Thymus (tissue), 2 donors: Measurements from ENCODE around the gene HSF2BP. TPM values are rescaled to one million over a fixed set of nuclear protein-coding genes. Genes with fewer than 3 reads are reported as not detected.

Source experiments
- polyA plus RNA-seq: library from polyadenylated mRNA; stranded (reverse); fragments of 200-250 nt; gene quantifications from one replicate; pipeline ENCODE4 v1.2.3, GENCODE V29; 2013
- total RNA-seq: library from RNA; stranded (reverse); fragments of 120-200 nt; gene quantifications from one replicate; pipeline ENCODE4 v1.2.4, GENCODE V29; 2013
- donor health status: healthy.

Gene HSF2BP
- total and polyA plus RNA-seq, 2 donors = 0.71 to 0.80 TPM

Other genes starting within 250 kb of the HSF2BP start
- gene SIK1, start 232.4 kb downstream of the HSF2BP start, total RNA-seq = 1.1 TPM
- 16.9 TPM for gene SIK1, start 232.4 kb downstream of the HSF2BP start, polyA plus RNA-seq
- gene RRP1B, start 72 bp upstream of the HSF2BP start, total RNA-seq = 20.1 TPM
- 18.4 TPM for gene RRP1B, start 72 bp upstream of the HSF2BP start, polyA plus RNA-seq
- 33.3 TPM for gene PDXK, start 59.6 kb upstream of the HSF2BP start, total RNA-seq
- gene PDXK, start 59.6 kb upstream of the HSF2BP start, polyA plus RNA-seq = 59.0 TPM
- gene CSTB, start 116.8 kb upstream of the HSF2BP start, total RNA-seq = 26.5 TPM
- gene CSTB, start 116.8 kb upstream of the HSF2BP start, polyA plus RNA-seq = 198 TPM
- gene RRP1, start 130.1 kb upstream of the HSF2BP start, total RNA-seq = 11.1 TPM
- 16.3 TPM for gene RRP1, start 130.1 kb upstream of the HSF2BP start, polyA plus RNA-seq
- gene AGPAT3, start 205.7 kb upstream of the HSF2BP start, total RNA-seq = 19.8 TPM
- gene AGPAT3, start 205.7 kb upstream of the HSF2BP start, polyA plus RNA-seq = 16.2 TPM